H1 (cell line): ENCODE data around the gene ADCY2. TPM values are rescaled to one million over a fixed set of nuclear protein-coding genes. Genes with fewer than 3 reads are reported as not detected.

Experiments
- CTCF ChIA-PET: fragments of 300-600 bp; sonication (Branson Sonifier 250); formaldehyde crosslinking; loops from one replicate; lab custom pipeline; 2021; ENCODE audit not compliant: partially characterized antibody; lab: Charles Lee
- POLR2A ChIA-PET: fragments of 300-600 bp; sonication (Branson Sonifier 250); formaldehyde crosslinking; loops from one replicate; lab custom pipeline; 2021; ENCODE audit warnings: inconsistent platforms; ENCODE audit not compliant: partially characterized antibody; lab: Charles Lee
- DNase-seq, 2 experiments: peaks; one replicate each; pipeline versions ENCODE4 v3.0.0 to v3.0.0-alpha.2; 2010 to 2022; ENCODE audit warnings: low spot score in 2 of 2, low read depth in 1 of 2, mixed read lengths in 1 of 2
- FAIRE-seq: peaks from 2 replicates; lab custom pipeline; 2011; peaks lifted over from hg19 to GRCh38; lab: Jason Lieb, UNC
- H2AFZ ChIP-seq: 2 replicates; pipeline ENCODE4 v1.8.1; 2012; ENCODE audit warnings: low read length, inconsistent platforms
- H2AK5ac ChIP-seq: 2 replicates; pipeline ENCODE4 v1.6.1; 2013; ENCODE audit warnings: low read depth, low read length
- H2BK120ac ChIP-seq: replicated peaks from 2 replicates; pipeline ENCODE3; 2013; ENCODE audit warnings: low read depth, low read length, inconsistent platforms
- H2BK12ac ChIP-seq: 2 replicates; pipeline ENCODE4 v1.6.1; 2013; ENCODE audit warnings: low read depth, low read length
- H2BK15ac ChIP-seq: 2 replicates; pipeline ENCODE4 v1.6.1; 2013; ENCODE audit warnings: low read length
- H2BK20ac ChIP-seq: 2 replicates; pipeline ENCODE4 v1.6.1; 2013; ENCODE audit warnings: low read length
- H2BK5ac ChIP-seq: 2 replicates; pipeline ENCODE4 v1.6.1; 2013; ENCODE audit warnings: low read depth, low read length
- H3K14ac ChIP-seq: 2 replicates; pipeline ENCODE4 v1.6.1; 2013; ENCODE audit warnings: inconsistent platforms; ENCODE audit not compliant: insufficient read length
- H3K18ac ChIP-seq: 2 replicates; pipeline ENCODE4 v1.6.1; 2013; ENCODE audit warnings: low read length; ENCODE audit errors: extremely low read depth
- H3K23ac ChIP-seq: 2 replicates; pipeline ENCODE4 v1.6.1; 2013; ENCODE audit warnings: inconsistent platforms; ENCODE audit not compliant: insufficient read length
- H3K23me2 ChIP-seq: 2 replicates; pipeline ENCODE4 v1.6.1; 2013; ENCODE audit warnings: low read depth, low read length
- H3K27ac ChIP-seq: 2 replicates; pipeline ENCODE4 v1.6.1; 2011; ENCODE audit warnings: low read depth, low read length, inconsistent platforms
- H3K27me3 ChIP-seq, 4 experiments: replicated peaks in 1 of 4; 1 replicate in 1 of 4; 2 replicates in 3 of 4; pipeline versions ENCODE4 v1.6.1 to v1.8.1; 2011 to 2013; ENCODE audit warnings: low read length in 3 of 4, mild to moderate bottlenecking in 3 of 4, inconsistent platforms in 2 of 4, mixed read lengths in 2 of 4, moderate library complexity in 1 of 4; ENCODE audit not compliant: control insufficient read depth in 3 of 4, insufficient read depth in 3 of 4; ENCODE audit errors: extremely low read depth in 1 of 4
- H3K36me3 ChIP-seq, 4 experiments: 2 replicates each; pipeline versions ENCODE4 v1.6.1 to v1.8.1; 2011 to 2013; ENCODE audit warnings: mild to moderate bottlenecking in 4 of 4, low read length in 3 of 4, moderate library complexity in 2 of 4, control low read depth in 1 of 4, inconsistent platforms in 1 of 4; ENCODE audit not compliant: insufficient read depth in 4 of 4, control insufficient read depth in 2 of 4
- H3K4ac ChIP-seq: replicated peaks from 2 replicates; pipeline ENCODE3; 2013; ENCODE audit warnings: low read length, low read depth, mixed read lengths, inconsistent platforms; ENCODE audit not compliant: insufficient read length
- H3K4me1 ChIP-seq, 4 experiments: replicated peaks in 1 of 4; 1 replicate in 1 of 4; 2 replicates in 3 of 4; pipeline versions ENCODE4 v1.6.1 to v1.8.1; 2011 to 2013; ENCODE audit warnings: low read length in 3 of 4, inconsistent platforms in 2 of 4, mixed read lengths in 1 of 4; ENCODE audit not compliant: insufficient read depth in 4 of 4, control insufficient read depth in 3 of 4
- H3K4me2 ChIP-seq, 2 experiments: 2 replicates each; pipeline versions ENCODE4 v1.6.1 to v1.8.1; 2011 to 2013; ENCODE audit warnings: low read depth in 2 of 2, low read length in 2 of 2, control low read depth in 1 of 2, inconsistent platforms in 1 of 2, mild to moderate bottlenecking in 1 of 2; ENCODE audit not compliant: insufficient read depth in 1 of 2
- H3K4me3 ChIP-seq, 4 experiments: fragments of 200-600, 300-600 bp in 1 of 4; sonication (generic), shearing (Covaris generic), sonication (Bioruptor Twin) in 1 of 4; 2 replicates each; pipeline versions ENCODE4 v1.5.1 to v1.8.1; 2011 to 2016; ENCODE audit warnings: low read length in 4 of 4, low read depth in 3 of 4, control low read depth in 2 of 4, inconsistent platforms in 2 of 4, mild to moderate bottlenecking in 2 of 4, mixed read lengths in 1 of 4, moderate library complexity in 1 of 4; ENCODE audit not compliant: insufficient read depth in 2 of 4; ENCODE audit errors: extremely low read depth in 1 of 4
- H3K56ac ChIP-seq: replicated peaks from 2 replicates; pipeline ENCODE3; 2013; ENCODE audit warnings: low read depth, mild to moderate bottlenecking, mixed read lengths, low read length, inconsistent platforms; ENCODE audit not compliant: insufficient read length
- H3K79me1 ChIP-seq: 2 replicates; pipeline ENCODE4 v1.6.1; 2013; ENCODE audit warnings: low read depth, low read length, control low read depth
- H3K79me2 ChIP-seq, 2 experiments: 2 replicates each; pipeline versions ENCODE4 v1.6.1 to v1.8.1; 2012 to 2013; ENCODE audit warnings: low read length in 2 of 2, mild to moderate bottlenecking in 2 of 2, inconsistent platforms in 1 of 2; ENCODE audit not compliant: insufficient read depth in 2 of 2, control insufficient read depth in 1 of 2
- H3K9ac ChIP-seq, 4 experiments: replicated peaks in 1 of 4; 1 replicate in 1 of 4; 2 replicates in 3 of 4; pipeline versions ENCODE4 v1.6.1 to v1.8.1; 2011 to 2013; ENCODE audit warnings: low read depth in 3 of 4, low read length in 3 of 4, control low read depth in 2 of 4, mild to moderate bottlenecking in 2 of 4, moderate library complexity in 2 of 4, inconsistent platforms in 1 of 4; ENCODE audit errors: extremely low read depth in 1 of 4
- H3K9me3 ChIP-seq, 2 experiments: 2 replicates each; pipeline versions ENCODE4 v1.6.1 to v1.8.1; 2012 to 2013; ENCODE audit warnings: mild to moderate bottlenecking in 2 of 2, moderate library complexity in 2 of 2, control low read depth in 1 of 2, inconsistent platforms in 1 of 2, low read depth in 1 of 2, low read length in 1 of 2, mixed read lengths in 1 of 2; ENCODE audit not compliant: insufficient read depth in 2 of 2
- H4K20me1 ChIP-seq, 2 experiments: replicated peaks in 1 of 2; 2 replicates each; pipeline versions ENCODE3 to v1.8.1; 2011 to 2013; ENCODE audit warnings: inconsistent platforms in 2 of 2, low read length in 2 of 2, mild to moderate bottlenecking in 1 of 2; ENCODE audit not compliant: insufficient read depth in 2 of 2, control insufficient read depth in 1 of 2
- H4K5ac ChIP-seq: 2 replicates; pipeline ENCODE4 v1.6.1; 2013; ENCODE audit warnings: low read length, low read depth, mixed read lengths, inconsistent platforms; ENCODE audit not compliant: insufficient read length
- H4K8ac ChIP-seq: 2 replicates; pipeline ENCODE4 v1.8.0; 2013; ENCODE audit warnings: mild to moderate bottlenecking, moderate library complexity, low read length, inconsistent platforms; ENCODE audit not compliant: insufficient read depth; ENCODE audit errors: extremely low read depth
- H4K91ac ChIP-seq: replicated peaks from 2 replicates; pipeline ENCODE3; 2013; ENCODE audit warnings: low read length, mixed read lengths, inconsistent platforms; ENCODE audit not compliant: insufficient read length
- BRCA1 ChIP-seq: IDR thresholded peaks from 2 replicates; pipeline ENCODE4 v1.6.1; 2012; ENCODE audit warnings: low read depth, low read length, improper control_type of control experiment
- CBX8 ChIP-seq: fragments of 300-800, 300-1000 bp; sonication (generic); IDR thresholded peaks from 2 replicates; pipeline ENCODE4 v1.7.1; 2016; ENCODE audit warnings: low read depth, low read length, borderline replicate concordance
- CEBPB ChIP-seq: IDR thresholded peaks from 2 replicates; pipeline ENCODE4 v1.6.1; 2012; ENCODE audit warnings: low read depth, low read length
- CREB1 ChIP-seq: IDR thresholded peaks from 2 replicates; pipeline ENCODE4 v1.6.1; 2012; ENCODE audit warnings: inconsistent platforms
- EP300 ChIP-seq, 2 experiments: IDR thresholded peaks; 1 replicate in 1 of 2; 2 replicates in 1 of 2; pipeline ENCODE4 v1.6.1; 2011 to 2012; ENCODE audit warnings: low read depth in 2 of 2, low read length in 2 of 2, mild to moderate bottlenecking in 2 of 2, borderline replicate concordance in 1 of 2, inconsistent platforms in 1 of 2, moderate library complexity in 1 of 2
- JUND ChIP-seq: IDR thresholded peaks from 2 replicates; pipeline ENCODE4 v1.6.1; 2011; ENCODE audit warnings: mild to moderate bottlenecking, improper control_type of control experiment, low read length
- KDM4A ChIP-seq: IDR thresholded peaks from one replicate; pipeline ENCODE4 v1.7.1; 2012; ENCODE audit warnings: low read depth, mild to moderate bottlenecking, moderate library complexity, low read length, inconsistent platforms; ENCODE audit not compliant: severe bottlenecking
- RBBP5 ChIP-seq: IDR thresholded peaks from 2 replicates; pipeline ENCODE4 v1.7.1; 2012; ENCODE audit warnings: low read depth, mild to moderate bottlenecking, inconsistent platforms, low read length, moderate library complexity, borderline replicate concordance
- RXRA ChIP-seq: IDR thresholded peaks from 2 replicates; pipeline ENCODE4 v1.6.1; 2011; ENCODE audit warnings: low read depth, mild to moderate bottlenecking, low read length, moderate library complexity; ENCODE audit not compliant: insufficient read depth
- SP2 ChIP-seq: IDR thresholded peaks from 2 replicates; pipeline ENCODE4 v1.6.1; 2012; ENCODE audit warnings: mild to moderate bottlenecking, low read length, inconsistent platforms
- ZNF274 ChIP-seq: IDR thresholded peaks from 2 replicates; pipeline ENCODE4 v1.7.0; 2012; ENCODE audit warnings: low read length, borderline replicate concordance; ENCODE audit errors: extremely low read depth
- WGBS, 2 experiments: shearing (Covaris generic) in 1 of 2; methylation state at CpG; one replicate each; pipeline versions ENCODE4 v1.1.6 to v1.1.7; 2013 to 2015; ENCODE audit warnings: low lambda C conversion rate in 2 of 2, mixed read lengths in 2 of 2, inconsistent platforms in 1 of 2, low coverage in 1 of 2, missing lambda C conversion rate in 1 of 2; ENCODE audit not compliant: insufficient replicate concordance in 2 of 2, insufficient coverage in 1 of 2, insufficient read length in 1 of 2; ENCODE audit errors: extremely low coverage in 1 of 2, missing lambda C conversion rate in 1 of 2; 5-methylcytosine and 5-hydroxymethylcytosine counted together
- polyA plus RNA-seq, 7 experiments: library from polyadenylated mRNA; depleted of rRNA in 3 of 7; stranded (reverse) in 5 of 7; unstranded in 2 of 7; fragments of >200 nt in 5 of 7; fragments of 200-250 nt in 2 of 7; gene quantifications; 1 replicate in 5 of 7; 2 replicates in 1 of 7; 4 replicates in 1 of 7; pipeline versions ENCODE4 v1.2.1 to v1.2.3, GENCODE V29; 2011 to 2013; ENCODE audit warnings: missing spikeins in 2 of 7, mixed read lengths in 2 of 7
- total RNA-seq: library from RNA; stranded (reverse); fragmentation: NEBNext Ultra II Directional; extraction: Animal tissue kit (Norgen Biotek cat#: 25700); gene quantifications from 2 replicates; pipeline ENCODE4 v1.2.1, GENCODE V29; 2021

The ADCY2 gene
- total and polyA plus RNA-seq, 2 of the 8 experiments (the other 6 are each of a cell fraction or from before 2014, with no cell fraction given), result 35.8 to 122 TPM

GRCh38 chr5:7437836-7438235 is 41.9 kb downstream of the ADCY2 start:
- no peaks in the 10 kb centered on the region for H3K23me2 ChIP-seq
- no peak overlapping the region for H3K56ac ChIP-seq
- H3K36me3 ChIP-seq, result peaks cover 0 to 7% (median 3%) of the 10 kb centered on the region in 4 experiments; a peak in 4 of 8 replicates
- H4K20me1 ChIP-seq, result peaks cover 0 to 2% of the 10 kb centered on the region in 2 experiments
- H2BK120ac ChIP-seq, result no peak overlapping the region
- no peak overlapping the region for H4K91ac ChIP-seq
- no peak overlapping the region for H2BK5ac ChIP-seq
- no peak overlapping the region for H4K5ac ChIP-seq
- H3K4ac ChIP-seq, result no peak overlapping the region
- H3K27ac ChIP-seq, result no peak overlapping the region
- H3K4me2 ChIP-seq, result no peak overlapping the region
- H3K79me1 ChIP-seq, result no peaks in the 10 kb centered on the region; the same call in 1 of the 2 replicates
- H3K4me3 ChIP-seq, result no peak overlapping the region
- no peaks in the 10 kb centered on the region for H3K4me1 ChIP-seq
- H3K9ac ChIP-seq, result no peak overlapping the region
- peaks cover 6 to 99% of the 10 kb centered on the region in 2 experiments for H3K79me2 ChIP-seq
- CTCF ChIA-PET, result interaction anchor here (0.7 to 1.4 kb wide), 2 partner anchors 10 to 12 kb away, joined by 3 to 7 read pairs; no protein-coding TSS in a partner anchor
- H3K9me3 ChIP-seq, result no peaks in the 10 kb centered on the region; a peak in 1 of 4 replicates
- no peak overlapping the region for H2BK15ac ChIP-seq
- H3K23ac ChIP-seq, result no peak overlapping the region
- H2AFZ ChIP-seq, result no peak overlapping the region
- WGBS, 2 experiments, result 92% methylated on average over 1 of the region's 1 CpG; no CpG with 5 or more reads in 1 of the 2 experiments
- no peak overlapping the region for H3K14ac ChIP-seq
- H2AK5ac ChIP-seq, result no peak overlapping the region
- no peak overlapping the region for H4K8ac ChIP-seq
- POLR2A ChIA-PET, result no interaction called here
- no peak overlapping the region for H2BK20ac ChIP-seq
- no peak for DNase-seq
- no peaks in the 10 kb centered on the region for H3K27me3 ChIP-seq
- no peak for FAIRE-seq
- no peak overlapping the region for H3K18ac ChIP-seq
- no peak overlapping the region for H2BK12ac ChIP-seq
- TF ChIP-seq KDM4A, result no peak
- no peak for TF ChIP-seq BRCA1
- no peak for TF ChIP-seq JUND
- no peak for TF ChIP-seq RXRA
- TF ChIP-seq CREB1, result no peak
- TF ChIP-seq CBX8, result no peak
- TF ChIP-seq ZNF274, result no peak
- TF ChIP-seq EP300 (IDR thresholded peaks at IDR 0.05; ENCODE audit: borderline replicate concordance in 1 of 2, low read depth in 2 of 2, low read length in 2 of 2), result no peak
- no peak for TF ChIP-seq RBBP5
- TF ChIP-seq CEBPB, result no peak
- no peak for TF ChIP-seq SP2
